IMR-90 (cell line): ENCODE measurements around the gene RNU6-9. TPM values are rescaled to one million over a fixed set of nuclear protein-coding genes. Genes with fewer than 3 reads are reported as not detected.

Source experiments
- ATAC-seq: fragments of 200-7000 bp; cut with Tn5 transposase; 2 replicates; pipeline ENCODE4 v1.9.1; 2020; ENCODE audit warnings: low read depth, mild to moderate bottlenecking, moderate library complexity
- BruUV-seq: library from RNA; stranded (reverse); fragments of 400-500 nt; replicated peaks from 2 replicates; lab custom pipeline; 2021; lab: Mats Ljungman, UMichigan
- CTCF ChIA-PET: fragments of 300-600 bp; formaldehyde crosslinking; extraction: SDS; loops from one replicate; lab custom pipeline; 2021; ENCODE audit warnings: antibody characterized with exemption; lab: Yijun Ruan, JAX
- POLR2A ChIA-PET: fragments of 300-600 bp; sonication (Branson Sonifier 250); formaldehyde crosslinking; loops from one replicate; lab custom pipeline; 2022; ENCODE audit warnings: antibody characterized with exemption; ENCODE audit not compliant: unreplicated experiment; lab: Charles Lee
- DNase-seq: peaks from one replicate; pipeline ENCODE4 v3.0.0; 2013
- H2AFZ ChIP-seq: replicated peaks from 2 replicates; pipeline ENCODE3; 2013; ENCODE audit warnings: low read length, mild to moderate bottlenecking; ENCODE audit not compliant: poor library complexity
- H2AK5ac ChIP-seq: 2 replicates; pipeline ENCODE4 v1.6.1; 2013; ENCODE audit warnings: low read depth, low read length, inconsistent platforms
- H2AK9ac ChIP-seq: replicated peaks from 2 replicates; pipeline ENCODE3; 2013; ENCODE audit warnings: mild to moderate bottlenecking, low read depth, low read length, moderate library complexity; ENCODE audit not compliant: poor library complexity
- H2BK120ac ChIP-seq: 2 replicates; pipeline ENCODE4 v1.6.1; 2013; ENCODE audit warnings: low read depth, low read length, inconsistent platforms
- H2BK15ac ChIP-seq: 3 replicates; pipeline ENCODE4 v1.6.1; 2013; ENCODE audit warnings: low read depth, low read length, inconsistent platforms
- H2BK20ac ChIP-seq: 2 replicates; pipeline ENCODE4 v1.6.1; 2013; ENCODE audit warnings: low read depth, mild to moderate bottlenecking, inconsistent platforms, low read length, moderate library complexity
- H2BK5ac ChIP-seq: 2 replicates; pipeline ENCODE4 v1.6.1; 2013; ENCODE audit warnings: mild to moderate bottlenecking, low read depth, low read length, inconsistent platforms; ENCODE audit not compliant: poor library complexity, severe bottlenecking
- H3K14ac ChIP-seq: replicated peaks from 2 replicates; pipeline ENCODE4 v1.6.1; 2013; ENCODE audit warnings: low read depth, low read length, inconsistent platforms
- H3K18ac ChIP-seq: 2 replicates; pipeline ENCODE4 v1.6.1; 2013; ENCODE audit warnings: low read depth, low read length, control low read depth
- H3K23ac ChIP-seq: 2 replicates; pipeline ENCODE4 v1.6.1; 2013; ENCODE audit warnings: low read depth, low read length, inconsistent platforms
- H3K27ac ChIP-seq: 2 replicates; pipeline ENCODE4 v1.5.1; 2013; ENCODE audit warnings: mild to moderate bottlenecking, control low read depth, low read length; ENCODE audit not compliant: insufficient read depth
- H3K27me3 ChIP-seq: 2 replicates; pipeline ENCODE4 v1.6.1; 2013; ENCODE audit warnings: low read length; ENCODE audit not compliant: control insufficient read depth, insufficient read depth
- H3K36me3 ChIP-seq: 2 replicates; pipeline ENCODE4 v1.6.1; 2013; ENCODE audit warnings: low read length, mixed read lengths; ENCODE audit not compliant: control insufficient read depth, insufficient read depth
- H3K4ac ChIP-seq: 2 replicates; pipeline ENCODE4 v1.6.1; 2013; ENCODE audit warnings: low read depth, low read length, inconsistent platforms
- H3K4me1 ChIP-seq: 2 replicates; pipeline ENCODE4 v1.6.1; 2013; ENCODE audit warnings: low read length, mixed read lengths; ENCODE audit not compliant: control insufficient read depth, insufficient read depth
- H3K4me2 ChIP-seq: 2 replicates; pipeline ENCODE4 v1.6.1; 2013; ENCODE audit warnings: low read depth, mild to moderate bottlenecking, control low read depth, low read length, moderate library complexity
- H3K4me3 ChIP-seq: 2 replicates; pipeline ENCODE4 v1.5.1; 2013; ENCODE audit warnings: low read depth, mild to moderate bottlenecking, control low read depth, low read length, moderate library complexity; ENCODE audit not compliant: insufficient read depth
- H3K56ac ChIP-seq: 2 replicates; pipeline ENCODE4 v1.6.1; 2013; ENCODE audit warnings: low read length, inconsistent platforms; ENCODE audit not compliant: insufficient read depth; ENCODE audit errors: extremely low read depth
- H3K79me1 ChIP-seq, 2 experiments: 2 replicates each; pipeline ENCODE4 v1.6.1; 2013; ENCODE audit warnings: low read length in 2 of 2, inconsistent platforms in 1 of 2, low read depth in 1 of 2
- H3K9ac ChIP-seq: 2 replicates; pipeline ENCODE4 v1.6.1; 2013; ENCODE audit warnings: low read depth, low read length, control low read depth
- H3K9me1 ChIP-seq: 2 replicates; pipeline ENCODE4 v1.6.1; 2013; ENCODE audit warnings: low read length, inconsistent platforms; ENCODE audit not compliant: insufficient read depth
- H3K9me3 ChIP-seq: 2 replicates; pipeline ENCODE4 v1.6.1; 2013; ENCODE audit warnings: low read length; ENCODE audit not compliant: control insufficient read depth, insufficient read depth
- H4K20me1 ChIP-seq: 2 replicates; pipeline ENCODE4 v1.6.1; 2013; ENCODE audit warnings: low read length, inconsistent platforms; ENCODE audit not compliant: insufficient read depth
- H4K5ac ChIP-seq: 2 replicates; pipeline ENCODE4 v1.6.1; 2013; ENCODE audit warnings: mild to moderate bottlenecking, low read depth, low read length, control low read depth
- H4K8ac ChIP-seq, 2 experiments: 2 replicates each; pipeline ENCODE4 v1.6.1; 2013; ENCODE audit warnings: low read depth in 2 of 2, low read length in 2 of 2, control low read depth in 1 of 2, inconsistent platforms in 1 of 2
- H4K91ac ChIP-seq: 2 replicates; pipeline ENCODE4 v1.6.1; 2013; ENCODE audit warnings: low read depth, low read length, inconsistent platforms; ENCODE audit not compliant: insufficient read depth
- CHD1 ChIP-seq: IDR thresholded peaks from 2 replicates; pipeline ENCODE4 v1.6.1; 2012; ENCODE audit warnings: low read depth, low read length, improper control_type of control experiment
- FOS ChIP-seq: fragments of 150-350 bp; IDR thresholded peaks from 2 replicates; pipeline ENCODE4 v1.6.1; 2016; ENCODE audit warnings: low read depth, low read length
- POLR2A ChIP-seq: IDR thresholded peaks from 2 replicates; pipeline ENCODE4 v1.6.1; 2012; ENCODE audit warnings: mild to moderate bottlenecking, low read depth, low read length
- RAD21 ChIP-seq: IDR thresholded peaks from 2 replicates; pipeline ENCODE4 v1.6.1; 2012; ENCODE audit warnings: low read length, improper control_type of control experiment
- RCOR1 ChIP-seq: IDR thresholded peaks from 2 replicates; pipeline ENCODE4 v1.6.1; 2012; ENCODE audit warnings: mild to moderate bottlenecking, low read length, improper control_type of control experiment; ENCODE audit not compliant: insufficient replicate concordance
- WGBS, 2 experiments: methylation state at CpG; one replicate each; pipeline versions ENCODE4 v1.1.5 to v1.1.7; 2013; ENCODE audit warnings: missing lambda C conversion rate in 2 of 2; ENCODE audit not compliant: insufficient read length in 1 of 2; ENCODE audit errors: extremely low coverage in 2 of 2; 5-methylcytosine and 5-hydroxymethylcytosine counted together
- dilution Hi-C: fragments of 300-500 bp; cut with HindIII; formaldehyde crosslinking; loops from one replicate; pipeline ENCODE4 v1.14.3; 2018; ENCODE audit warnings: low sequenced_read_pairs; ENCODE audit not compliant: unreplicated experiment
- in situ Hi-C: fragments of 300-500 bp; cut with MboI; formaldehyde crosslinking; loops from 3 replicates; pipeline ENCODE4 v1.14.3; 2019; ENCODE audit warnings: low sequenced_read_pairs, inconsistent platforms, mixed read lengths
- intact Hi-C: fragments of 100-400 bp; cut with micrococcal nuclease; formaldehyde crosslinking; loops from 2 replicates; pipeline ENCODE4 v1.10.0; 2022
- polyA plus RNA-seq, 3 experiments: library from polyadenylated mRNA; depleted of rRNA; stranded (reverse); fragments of >200 nt; gene quantifications; 2 replicates each; pipeline ENCODE4 v1.2.3, GENCODE V29; 2012; ENCODE audit warnings: low replicate concordance in 1 of 3
- total RNA-seq: library from RNA; depleted of rRNA; stranded (reverse); fragments of >200 nt; gene quantifications from 2 replicates; pipeline ENCODE4 v1.2.3, GENCODE V29; 2012

Gene RNU6-9
- total and polyA plus RNA-seq, 2 of the 4 experiments (the other 2 are of a cell fraction): not detected

GRCh38 chr19:939922-940321, 46.6 kb downstream of the RNU6-9 start:
- Histone ChIP-seq H3K23ac (peak overlapping the region; percentile 7), H4K91ac (no peak overlapping the region), H3K9ac (no peak overlapping the region), H2BK120ac (peak overlapping the region; percentile 19; the same call in 1 of the 2 replicates), H2AFZ (peak overlapping the region; percentile 43), H3K4me1 (peaks cover 13% of the 10 kb centered on the region), H3K36me3 (peaks cover 56% of the 10 kb centered on the region), H3K27ac (no peak overlapping the region), H2BK5ac (no peak overlapping the region), H4K8ac (0 out of 4 replicates have a peak overlapping the region, but pooled peaks have one; percentile 22 to 60), H3K18ac (no peak overlapping the region), H2AK5ac (peak overlapping the region; percentile 58), H2AK9ac (peak overlapping the region; percentile 55), H3K9me3 (no peaks in the 10 kb centered on the region), H3K14ac (peak overlapping the region; percentile 63; the same call in 1 of the 2 replicates), H3K4me3 (no peak overlapping the region), H3K4me2 (no peak overlapping the region), H3K27me3 (no peaks in the 10 kb centered on the region), H3K56ac (no peak overlapping the region), H2BK15ac (no peak overlapping the region; the same call in 2 of the 3 replicates), H3K9me1 (peaks cover 17% of the 10 kb centered on the region), H2BK20ac (no peak overlapping the region), H4K20me1 (peaks cover 84% of the 10 kb centered on the region), H3K4ac (peak overlapping the region; percentile 0; the same call in 1 of the 2 replicates), H3K79me1 (peaks cover 17 to 77% of the 10 kb centered on the region in 2 experiments), H4K5ac (no peak overlapping the region)
- no peak for DNase-seq
- in situ Hi-C loops: no loop called here
- BruUV-seq: no TSS peak
- ChIA-PET POLR2A (no interaction called here), CTCF (no interaction called here)
- dilution Hi-C loops: no loop called here
- intact Hi-C loops: no loop called here
- no peak for TF ChIP-seq FOS
- no peak for TF ChIP-seq CHD1
- TF ChIP-seq RAD21: no peak
- no peak for TF ChIP-seq POLR2A
- no peak for TF ChIP-seq RCOR1
- ATAC-seq: no peak
- WGBS, 2 experiments: no CpG with 5 or more reads among the region's 7 CpGs
